GM21528 (cell line): Measurements from ENCODE around the gene PEAR1.

ENCODE experiments used
- ATAC-seq: cut with Tn5 transposase; IDR thresholded peaks from one replicate; pipeline ENCODE4 v1.9.1; 2021; ENCODE audit warnings: mild to moderate bottlenecking, moderate library complexity; ENCODE audit not compliant: unreplicated experiment, low FRiP score

Gene PEAR1

GRCh38 chr1:156879876-156880275 is 13.6 kb upstream of the PEAR1 start:
- ATAC-seq, result no peak

DNA sequence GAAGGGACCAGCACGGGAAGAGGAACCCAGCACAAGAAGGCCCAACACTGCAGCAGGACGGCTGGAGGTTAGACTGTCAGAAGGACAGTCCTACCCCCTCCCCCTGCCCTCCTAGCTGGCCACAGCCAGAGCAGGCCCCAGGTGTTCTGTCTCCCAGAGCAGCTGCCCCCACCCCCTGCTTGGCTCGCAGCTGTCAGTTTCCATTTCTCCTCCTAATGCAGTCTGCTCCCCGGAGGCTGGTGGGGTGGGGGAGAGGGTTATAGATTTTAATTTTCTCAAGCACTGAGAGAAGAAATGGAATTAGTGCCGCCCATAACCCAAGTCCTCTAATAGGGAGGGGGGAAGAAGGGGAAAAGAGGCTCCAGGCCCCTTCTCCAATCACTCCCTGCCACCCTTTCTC is 13.0 kb upstream of the PEAR1 start:
- no peak for ATAC-seq

- ATAC-seq, result no peak
Observed at GRCh38 chr1:156881101-156881500, 12.4 kb upstream of the PEAR1 start.

DNA sequence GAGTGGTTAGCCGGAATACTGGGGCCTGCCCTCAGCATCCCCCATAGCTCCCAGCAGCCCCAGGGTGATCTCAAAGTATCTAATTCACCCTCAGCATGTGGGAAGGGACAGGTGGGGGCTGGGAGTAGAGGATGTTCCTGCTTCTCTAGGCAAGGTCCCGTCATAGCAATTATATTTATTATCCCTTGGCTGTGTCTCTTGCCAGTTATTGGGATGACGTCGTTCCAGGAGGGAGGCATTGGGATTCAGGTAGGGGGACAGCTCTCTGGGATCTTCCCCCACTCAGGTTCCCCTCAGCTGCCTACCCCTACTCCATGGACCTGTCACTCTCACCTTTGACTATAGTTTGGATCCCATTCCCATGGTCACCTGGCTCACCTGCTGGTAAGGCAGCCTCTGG is 11.9 kb upstream of the PEAR1 start:
- no peak for ATAC-seq

DNA sequence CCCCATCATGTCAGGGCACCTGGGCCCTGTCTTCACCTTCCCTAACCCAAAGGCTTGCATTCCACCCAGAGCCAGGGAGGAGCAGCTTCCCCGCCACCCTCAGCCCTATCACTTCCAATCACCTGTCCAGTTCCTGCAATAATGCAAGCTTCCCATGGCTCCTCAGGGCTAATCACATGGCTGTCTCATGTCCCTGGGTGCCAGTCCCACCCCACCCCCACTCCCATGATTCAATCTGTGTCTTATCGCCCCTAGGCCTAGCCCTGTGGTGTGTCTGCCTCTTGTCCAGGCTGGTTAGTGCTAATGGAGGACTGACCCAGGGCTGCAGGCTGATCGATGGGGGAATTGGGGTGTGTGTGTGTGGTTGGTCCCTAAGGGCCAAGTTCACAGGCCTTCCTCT is 11.0 kb upstream of the PEAR1 start:
- ATAC-seq, result no peak

GRCh38 chr1:156883919-156884318 is 9.6 kb upstream of the PEAR1 start:
- ATAC-seq, result no peak

DNA sequence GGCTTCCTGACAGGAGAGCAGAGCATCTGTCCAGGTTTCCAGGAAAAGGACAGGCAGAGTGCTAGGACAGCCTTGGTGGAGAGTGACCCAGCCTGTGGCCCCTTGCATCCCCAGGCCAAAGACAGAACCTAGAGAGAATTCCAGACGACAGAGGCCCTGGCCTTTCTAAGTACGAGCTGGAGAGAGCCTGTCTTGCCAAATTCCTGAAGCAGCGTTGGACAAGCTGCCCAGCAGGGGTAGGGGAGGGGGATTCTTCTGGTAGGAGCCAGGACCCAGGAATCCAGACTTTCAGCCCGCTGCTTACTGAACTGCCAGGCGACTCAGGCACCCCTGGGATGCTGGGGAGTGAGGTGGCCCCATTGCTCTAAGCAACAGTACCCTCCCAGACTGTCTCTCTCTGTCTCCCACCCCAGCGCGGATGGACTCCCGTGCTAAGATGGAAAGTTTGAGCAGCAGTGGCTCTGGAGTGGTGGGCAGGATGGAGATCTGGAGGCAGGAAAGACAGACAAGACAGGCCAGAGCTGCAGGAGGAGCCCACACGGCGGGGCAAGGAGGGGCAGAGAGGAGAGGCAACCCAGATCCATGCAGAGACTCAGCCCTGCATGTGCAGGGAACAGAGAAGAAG is 8.8 kb upstream of the PEAR1 start:
- no peak for ATAC-seq

- no peak for ATAC-seq
Observed at GRCh38 chr1:156885314-156885713, 8.2 kb upstream of the PEAR1 start.

DNA sequence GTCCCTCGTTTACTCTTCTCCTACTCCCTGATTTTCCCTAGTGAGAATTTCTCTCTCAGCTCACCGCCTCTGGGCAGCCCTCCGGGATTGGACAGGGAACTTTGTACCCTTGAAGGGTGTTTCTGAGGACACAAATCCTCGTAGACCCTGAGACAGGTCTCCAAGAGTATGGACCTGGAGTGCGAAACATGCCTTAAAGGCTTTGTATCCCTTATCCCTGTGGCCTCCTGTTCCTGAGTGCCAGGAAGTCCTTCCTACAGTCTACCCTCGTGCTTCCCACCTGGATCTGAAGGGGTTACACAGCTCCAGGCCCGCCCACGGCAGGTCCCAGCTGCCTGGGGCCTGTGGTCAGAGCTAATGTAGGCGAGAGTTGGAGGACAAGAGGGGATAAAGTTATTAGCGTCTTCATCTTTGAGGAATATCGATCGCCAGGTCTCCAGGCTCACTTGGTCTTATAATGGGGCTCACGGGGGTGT is 7.6 kb upstream of the PEAR1 start:
- ATAC-seq, result no peak

- ATAC-seq, result no peak
Observed at GRCh38 chr1:156886583-156887281, 6.8 kb upstream of the PEAR1 start.

DNA sequence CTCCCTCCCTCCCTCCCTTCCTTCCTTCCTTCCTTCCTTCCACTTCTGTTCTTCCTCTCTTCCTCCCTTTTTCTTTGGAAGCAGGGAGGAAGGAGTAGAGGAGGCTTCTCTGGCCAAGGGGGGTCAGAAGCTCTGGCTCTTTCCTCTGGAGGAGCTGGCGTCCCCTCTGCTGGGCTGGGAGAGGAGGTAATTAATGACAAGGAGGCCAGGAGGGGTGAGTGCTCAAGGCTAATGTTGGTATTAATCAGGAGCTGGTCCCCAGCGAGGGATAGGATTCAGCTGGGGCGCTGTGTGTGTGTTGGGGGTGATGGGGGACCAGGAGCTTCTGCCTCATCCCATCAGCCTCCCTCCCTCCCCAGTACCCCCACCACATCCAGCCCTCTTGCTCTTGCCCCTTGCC is 6.2 kb upstream of the PEAR1 start:
- no peak for ATAC-seq

DNA sequence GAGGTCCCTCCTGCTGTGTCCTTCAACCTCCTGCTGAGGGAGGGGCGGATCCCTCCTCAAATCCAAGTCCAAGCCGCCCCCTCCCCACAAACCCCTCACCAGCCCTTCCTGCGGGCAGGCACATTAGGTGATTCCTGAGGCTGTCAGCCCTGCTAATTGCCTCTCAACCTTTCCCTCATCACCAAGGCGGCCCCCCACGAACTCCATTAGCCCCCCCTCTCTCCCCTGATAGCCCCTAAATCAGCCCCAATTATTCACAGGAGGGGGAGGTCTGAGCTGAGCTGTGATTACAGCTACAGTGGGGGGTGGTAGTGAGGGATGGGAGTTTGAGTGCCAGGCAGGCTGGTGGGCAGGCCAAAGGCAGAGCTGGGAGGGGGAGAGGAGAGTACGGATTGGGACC is 5.8 kb upstream of the PEAR1 start:
- no peak for ATAC-seq

DNA sequence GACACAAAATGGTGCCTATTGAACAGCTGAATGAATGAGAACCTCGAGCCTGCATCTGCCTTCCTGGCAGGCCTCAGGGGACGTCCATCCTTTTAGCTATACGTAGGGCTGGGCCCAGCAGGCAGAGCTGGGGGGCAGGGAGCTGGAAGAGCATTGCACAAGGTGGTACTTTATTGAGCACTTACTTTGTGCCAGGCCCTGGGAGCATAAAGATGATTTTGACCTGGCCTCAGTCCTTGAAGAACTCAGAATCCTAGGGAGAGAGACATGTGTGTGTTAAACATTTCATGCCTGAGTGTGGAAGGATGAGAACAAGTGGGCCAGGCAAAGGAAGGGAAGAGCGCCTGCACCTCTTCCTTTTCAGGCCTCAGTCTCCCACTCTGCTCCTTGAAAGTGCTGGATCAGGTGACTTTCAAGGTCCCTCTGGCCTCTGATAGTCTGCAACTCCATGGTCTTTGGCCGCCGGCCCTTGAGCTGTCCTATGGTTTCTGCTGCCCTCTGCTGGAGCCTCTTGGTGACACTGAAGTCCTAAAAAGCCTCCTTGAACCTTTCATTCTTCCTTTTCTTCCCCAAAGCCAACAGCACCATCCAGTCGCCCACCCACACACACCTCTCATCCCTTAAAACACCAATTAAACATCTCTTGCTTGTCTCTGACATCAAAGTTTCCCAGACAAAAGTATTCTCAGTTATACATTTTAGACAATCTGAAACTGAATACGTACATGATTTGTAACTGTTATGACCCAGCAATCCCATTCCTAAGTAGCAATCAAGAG is 3.5 kb upstream of the PEAR1 start:
- ATAC-seq, result no peak

- no peak for ATAC-seq
Observed at GRCh38 chr1:156892190-156893047, 1.1 kb upstream of the PEAR1 start.

DNA sequence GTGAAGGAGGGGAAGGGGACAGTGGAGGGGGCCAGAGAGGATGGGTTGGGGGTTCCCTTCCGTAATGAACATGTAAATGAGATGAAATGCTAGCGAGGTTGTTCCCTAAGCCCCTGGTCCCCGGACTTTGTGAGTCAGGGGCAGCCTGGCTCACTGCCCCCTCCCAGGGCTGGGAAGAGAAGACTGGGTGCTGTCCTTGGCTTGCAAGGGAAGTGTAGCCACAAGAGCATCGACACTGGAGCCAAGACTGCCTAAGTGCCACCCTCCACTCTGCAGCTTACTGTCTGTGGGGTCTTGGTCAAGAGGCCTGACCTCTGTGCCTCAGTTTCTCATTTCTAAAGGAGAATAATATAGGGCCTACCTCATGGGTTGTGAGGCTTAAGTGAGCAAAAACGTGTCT is 483 bp downstream of the PEAR1 start:
- ATAC-seq, result no peak

DNA sequence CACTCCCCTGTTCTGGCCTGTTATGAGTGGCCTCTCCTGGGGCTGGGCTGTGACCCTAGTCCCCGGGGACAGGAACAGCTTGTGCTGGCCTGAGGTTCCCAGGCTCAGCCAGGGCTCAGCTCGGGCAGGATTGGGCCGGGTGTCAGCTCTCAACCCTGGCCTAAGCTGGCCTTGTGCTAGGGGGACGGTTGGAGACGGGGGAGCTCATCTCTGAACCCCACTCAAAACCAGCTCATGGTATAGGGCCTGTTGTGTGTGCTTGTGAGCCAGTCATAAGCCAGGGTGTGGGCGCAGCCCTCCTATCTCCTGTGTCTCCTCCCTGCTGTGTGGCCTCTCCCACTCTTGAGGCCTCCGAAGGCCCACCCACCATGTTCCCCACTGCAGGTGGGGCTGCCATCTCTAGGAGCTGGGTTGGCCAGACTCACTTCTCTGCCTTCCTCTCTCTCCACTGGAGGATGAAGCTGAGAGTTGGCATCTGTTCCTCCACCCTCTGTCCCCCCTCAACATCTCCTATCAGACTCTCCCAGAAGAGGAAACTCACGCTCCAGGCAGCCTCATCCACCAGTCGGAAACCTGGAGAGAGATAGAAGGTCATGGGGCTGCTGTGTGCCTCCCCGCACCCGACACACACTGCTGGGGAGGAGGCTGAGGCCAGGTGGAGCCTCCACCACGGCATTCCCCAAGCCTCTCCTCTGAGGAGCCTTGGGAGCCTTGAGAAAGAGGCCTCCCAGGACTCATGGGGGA is 1.4 kb downstream of the PEAR1 start:
- ATAC-seq, result no peak

- no peak for ATAC-seq
Observed at GRCh38 chr1:156895455-156895812, 1.9 kb downstream of the PEAR1 start.

DNA sequence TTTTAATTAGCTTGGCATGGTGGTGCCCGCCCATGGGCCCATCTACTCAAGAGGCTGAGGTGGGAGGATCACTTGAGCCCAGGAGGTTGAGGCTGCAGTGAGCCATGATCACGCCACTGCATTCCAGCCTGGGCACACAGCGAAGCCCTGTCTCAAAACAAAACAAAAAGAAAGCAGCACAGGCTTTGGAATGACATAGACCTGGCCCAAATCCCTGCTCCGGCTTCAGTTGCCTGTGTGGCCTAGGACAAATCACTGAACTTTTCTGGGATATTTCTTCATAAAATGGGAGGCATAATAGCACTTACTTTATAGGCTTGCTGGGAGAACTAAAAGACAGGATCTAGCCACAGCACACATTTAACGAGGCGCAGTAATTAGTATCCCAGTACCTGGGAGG is 2.4 kb downstream of the PEAR1 start:
- ATAC-seq, result no peak

DNA sequence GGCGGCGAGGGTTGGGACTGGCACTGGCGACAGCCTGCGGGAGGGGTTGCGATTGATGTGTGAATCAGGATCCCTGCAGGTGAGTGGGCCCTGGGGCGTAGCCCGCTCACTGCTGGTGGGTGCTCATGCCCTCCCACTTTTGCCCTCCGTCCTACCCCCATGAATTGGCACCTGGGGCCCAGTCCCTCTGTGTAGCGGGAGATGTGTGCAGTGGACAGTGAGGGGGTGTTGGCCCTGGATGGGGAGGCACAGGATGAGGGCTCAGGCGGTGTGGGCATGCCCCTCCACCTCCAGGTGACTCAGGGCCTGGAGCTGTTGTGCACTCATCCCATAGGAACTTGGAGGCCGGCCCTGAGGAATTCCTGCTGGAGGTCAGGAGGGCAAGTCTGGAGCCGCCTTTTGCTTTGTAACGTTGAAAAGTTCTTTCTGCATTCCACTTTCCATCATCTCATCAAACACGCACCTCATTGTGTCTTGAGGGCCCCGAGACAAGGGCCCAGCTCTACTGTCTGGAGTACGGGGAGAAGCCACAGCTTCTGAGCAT is 3.0 kb downstream of the PEAR1 start:
- no peak for ATAC-seq
